Progenitor cell of endocrine pancreas (in vitro differentiated cells): Measurements from ENCODE around the gene C1QTNF8. TPM values are rescaled to one million over a fixed set of nuclear protein-coding genes. Genes with fewer than 3 reads are reported as not detected.

Experiments used
- DNase-seq: peaks from one replicate; pipeline ENCODE4 v3.0.0; 2021; ENCODE audit warnings: low spot score; ENCODE audit not compliant: unreplicated experiment
- H3K27ac Mint-ChIP-seq: 2 replicates; pipeline ENCODE4 v1.8.0; 2021; ENCODE audit warnings: mild to moderate bottlenecking, moderate library complexity, mixed read lengths
- H3K27me3 Mint-ChIP-seq: 2 replicates; pipeline ENCODE4 v1.8.0; 2021; ENCODE audit warnings: mixed read lengths
- H3K36me3 Mint-ChIP-seq: 2 replicates; pipeline ENCODE4 v1.8.0; 2022; ENCODE audit warnings: mixed read lengths; ENCODE audit not compliant: insufficient read depth
- H3K4me1 Mint-ChIP-seq: 2 replicates; pipeline ENCODE4 v1.8.0; 2021; ENCODE audit warnings: low read depth, mixed read lengths
- H3K4me3 Mint-ChIP-seq: 2 replicates; pipeline ENCODE4 v1.8.0; 2021; ENCODE audit warnings: low read depth, mild to moderate bottlenecking, moderate library complexity, mixed read lengths
- H3K9me3 Mint-ChIP-seq: 2 replicates; pipeline ENCODE4 v1.8.0; 2021; ENCODE audit warnings: low read depth, mixed read lengths
- total RNA-seq: library from RNA; stranded (reverse); gene quantifications from 2 replicates; pipeline ENCODE4 v1.2.1, GENCODE V29; 2021
- TF ChIP-seq, protein P1 (sequence below): fragments of 200-600 bp; sonication (generic); IDR thresholded peaks from one replicate; pipeline ENCODE4 v1.5.0; 2021; ENCODE audit warnings: antibody characterized with exemption, mild to moderate bottlenecking; ENCODE audit not compliant: unreplicated experiment

C1QTNF8 gene
- total RNA-seq, 1 donor from 2014 or later, result not detected

DNA sequence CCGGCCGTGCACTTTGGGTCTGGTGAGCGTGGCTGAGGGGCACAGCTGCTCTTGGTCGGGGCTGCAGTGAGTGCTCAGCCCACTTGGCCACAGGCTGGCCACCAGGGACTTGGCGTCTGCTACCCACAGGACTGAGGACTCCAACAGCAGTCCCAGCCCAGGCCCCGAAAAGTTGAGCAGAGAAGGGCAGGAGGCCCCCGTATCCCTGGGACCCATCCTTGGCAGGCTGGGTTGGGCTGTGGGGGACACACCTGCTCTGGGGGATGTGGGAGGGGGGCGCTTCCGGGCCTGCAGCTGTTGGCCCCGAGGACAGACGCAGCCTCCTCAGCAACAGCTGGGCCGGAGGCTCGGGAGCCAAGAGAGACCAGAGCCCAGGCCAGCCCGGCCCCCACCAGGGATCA is 42.9 kb downstream of the C1QTNF8 start:
- Mint-ChIP-seq H3K27me3 (no peaks in the 10 kb centered on the region), H3K4me3 (no peak overlapping the region), H3K9me3 (no peaks in the 10 kb centered on the region), H3K36me3 (no peaks in the 10 kb centered on the region), H3K27ac (no peak overlapping the region), H3K4me1 (peaks cover 1% of the 10 kb centered on the region)
- TF ChIP-seq, protein P1, sequence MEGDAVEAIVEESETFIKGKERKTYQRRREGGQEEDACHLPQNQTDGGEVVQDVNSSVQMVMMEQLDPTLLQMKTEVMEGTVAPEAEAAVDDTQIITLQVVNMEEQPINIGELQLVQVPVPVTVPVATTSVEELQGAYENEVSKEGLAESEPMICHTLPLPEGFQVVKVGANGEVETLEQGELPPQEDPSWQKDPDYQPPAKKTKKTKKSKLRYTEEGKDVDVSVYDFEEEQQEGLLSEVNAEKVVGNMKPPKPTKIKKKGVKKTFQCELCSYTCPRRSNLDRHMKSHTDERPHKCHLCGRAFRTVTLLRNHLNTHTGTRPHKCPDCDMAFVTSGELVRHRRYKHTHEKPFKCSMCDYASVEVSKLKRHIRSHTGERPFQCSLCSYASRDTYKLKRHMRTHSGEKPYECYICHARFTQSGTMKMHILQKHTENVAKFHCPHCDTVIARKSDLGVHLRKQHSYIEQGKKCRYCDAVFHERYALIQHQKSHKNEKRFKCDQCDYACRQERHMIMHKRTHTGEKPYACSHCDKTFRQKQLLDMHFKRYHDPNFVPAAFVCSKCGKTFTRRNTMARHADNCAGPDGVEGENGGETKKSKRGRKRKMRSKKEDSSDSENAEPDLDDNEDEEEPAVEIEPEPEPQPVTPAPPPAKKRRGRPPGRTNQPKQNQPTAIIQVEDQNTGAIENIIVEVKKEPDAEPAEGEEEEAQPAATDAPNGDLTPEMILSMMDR, result no peak
- DNase-seq, result no peak

DNA sequence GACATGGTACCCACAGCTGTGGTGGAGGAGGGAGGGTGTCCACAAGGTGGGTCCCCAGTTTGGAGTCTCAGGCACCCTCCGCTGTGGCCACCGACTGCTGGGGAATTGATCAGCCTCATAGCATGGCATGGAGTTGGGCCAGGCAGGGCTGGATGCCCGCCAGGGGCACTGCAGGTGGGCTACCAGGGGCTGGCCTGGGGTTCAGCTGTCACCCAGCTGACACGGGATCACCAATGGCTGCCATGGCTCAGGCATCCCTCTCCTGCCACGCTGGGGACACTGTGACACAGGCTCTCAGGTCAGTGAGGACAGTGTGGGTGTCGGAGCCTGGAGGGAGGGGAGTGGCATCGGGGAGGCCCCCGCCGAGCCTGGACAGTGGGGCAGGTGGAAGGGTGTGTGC is 43.3 kb downstream of the C1QTNF8 start:
- Mint-ChIP-seq H3K27ac (no peak overlapping the region), H3K4me3 (no peak overlapping the region), H3K4me1 (peaks cover 1% of the 10 kb centered on the region), H3K9me3 (no peaks in the 10 kb centered on the region), H3K27me3 (no peaks in the 10 kb centered on the region), H3K36me3 (no peaks in the 10 kb centered on the region)
- DNase-seq, result no peak
- TF ChIP-seq, protein P1, result no peak

DNA sequence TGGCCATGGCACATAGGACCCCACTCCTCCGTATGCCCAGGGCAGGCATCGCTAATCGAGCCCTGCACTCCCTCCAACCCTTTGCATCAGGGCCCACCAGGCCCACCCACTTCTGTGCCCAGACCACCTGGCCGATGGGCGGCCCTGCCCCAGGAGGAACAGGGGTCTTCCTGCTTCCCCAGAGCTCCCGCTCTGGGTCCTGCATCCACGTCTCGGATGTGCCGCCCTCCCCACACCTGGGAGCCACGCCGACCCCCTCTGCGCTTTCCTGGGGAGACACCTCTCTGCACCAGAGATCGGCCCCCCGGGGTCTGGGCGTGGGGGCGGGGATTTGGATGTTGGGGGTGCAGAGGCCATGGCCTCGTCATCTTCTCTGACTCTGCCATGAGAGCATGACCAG is 44.6 kb downstream of the C1QTNF8 start:
- H3K9me3 Mint-ChIP-seq, result no peaks in the 10 kb centered on the region
- TF ChIP-seq, protein P1, result no peak
- no peaks in the 10 kb centered on the region for H3K27me3 Mint-ChIP-seq
- H3K27ac Mint-ChIP-seq, result no peak overlapping the region
- H3K4me1 Mint-ChIP-seq, result peaks cover 1% of the 10 kb centered on the region
- no peak for DNase-seq
- no peak overlapping the region for H3K4me3 Mint-ChIP-seq
- H3K36me3 Mint-ChIP-seq, result no peaks in the 10 kb centered on the region

DNA sequence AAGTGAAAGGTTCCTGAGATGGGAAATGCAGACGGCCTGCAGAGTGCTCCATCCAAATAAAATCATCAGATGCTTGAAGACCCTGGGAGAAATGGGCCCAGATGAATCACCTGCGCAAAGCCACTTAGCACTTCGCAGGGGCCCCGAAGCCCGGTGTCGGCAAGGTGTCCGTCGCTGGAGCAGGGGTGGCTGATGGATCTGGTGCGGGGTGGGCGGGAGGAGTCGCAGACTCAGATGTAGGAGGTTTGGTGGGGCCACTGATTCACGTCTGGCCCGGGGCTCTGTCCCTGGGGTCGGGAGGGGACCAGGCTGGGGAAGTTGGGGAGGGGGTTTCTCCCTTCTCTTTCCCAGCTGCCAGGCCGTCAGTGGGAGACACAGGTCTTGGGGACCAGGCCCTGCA is 45.1 kb downstream of the C1QTNF8 start:
- Mint-ChIP-seq H3K4me1 (peaks cover 1% of the 10 kb centered on the region), H3K27me3 (no peaks in the 10 kb centered on the region), H3K27ac (no peak overlapping the region), H3K9me3 (no peaks in the 10 kb centered on the region), H3K4me3 (no peak overlapping the region), H3K36me3 (no peaks in the 10 kb centered on the region)
- DNase-seq, result no peak
- TF ChIP-seq, protein P1, result no peak

DNA sequence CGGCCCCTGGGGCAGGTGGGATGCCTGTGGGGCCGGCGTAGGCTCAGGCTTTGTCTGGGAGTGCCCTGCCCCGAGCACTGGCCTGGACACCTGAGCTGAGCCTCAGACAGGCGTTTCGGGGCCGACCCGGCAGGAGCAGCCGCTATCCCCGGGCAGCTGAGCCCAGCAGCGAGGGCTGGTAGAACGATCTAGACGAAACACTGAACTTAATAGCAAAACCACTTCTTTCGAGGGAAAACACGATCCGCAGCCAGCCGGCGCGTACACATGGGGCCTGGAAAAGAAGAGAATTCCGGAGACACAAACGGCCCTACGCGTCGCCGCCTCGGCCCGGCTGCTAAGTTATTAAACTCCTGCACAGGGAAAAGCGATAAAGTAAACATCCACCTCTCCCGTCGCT is 45.5 kb downstream of the C1QTNF8 start:
- H3K9me3 Mint-ChIP-seq, result no peaks in the 10 kb centered on the region
- no peaks in the 10 kb centered on the region for H3K36me3 Mint-ChIP-seq
- no peak for DNase-seq
- peaks cover 1% of the 10 kb centered on the region for H3K4me1 Mint-ChIP-seq
- no peaks in the 10 kb centered on the region for H3K27me3 Mint-ChIP-seq
- no peak overlapping the region for H3K27ac Mint-ChIP-seq
- H3K4me3 Mint-ChIP-seq, result no peak overlapping the region
- TF ChIP-seq, protein P1, result no peak
